Common myeloid progenitor, CD34-positive (primary cell): Measurements from ENCODE around the gene MYO19.

Experiments used
- CTCF ChIA-PET: fragments of 350-600 bp; sonication (Branson Sonifier 250); formaldehyde crosslinking; loops from one replicate; lab custom pipeline; 2021; ENCODE audit warnings: antibody characterized with exemption; lab: Charles Lee
- POLR2A ChIA-PET: fragments of 350-600 bp; sonication (Branson Sonifier 250); formaldehyde crosslinking; loops from one replicate; lab custom pipeline; 2021; ENCODE audit warnings: antibody characterized with exemption; lab: Charles Lee
- DNase-seq, 3 donors: peaks; one replicate each; pipeline versions ENCODE4 v3.0.0 to v3.0.0-alpha.2; 2013
- H3K27ac ChIP-seq, 2 experiments: 1 replicate in 1 of 2; 2 replicates in 1 of 2; pipeline ENCODE4 v1.7.0; 2013; ENCODE audit warnings: inconsistent platforms in 2 of 2, low read length in 2 of 2, mild to moderate bottlenecking in 2 of 2, low read depth in 1 of 2, moderate library complexity in 1 of 2; ENCODE audit not compliant: severe bottlenecking in 2 of 2, insufficient read depth in 1 of 2, poor library complexity in 1 of 2
- H3K27me3 ChIP-seq, 5 experiments: replicated peaks in 2 of 5; 1 replicate in 3 of 5; 2 replicates in 2 of 5; pipeline versions ENCODE4 v1.6.1 to v1.7.0; 2013; ENCODE audit warnings: low read length in 4 of 5, mild to moderate bottlenecking in 2 of 5, moderate library complexity in 2 of 5, inconsistent platforms in 1 of 5; ENCODE audit not compliant: insufficient read depth in 5 of 5, control insufficient read depth in 4 of 5
- H3K36me3 ChIP-seq, 4 experiments: 1 replicate in 2 of 4; 2 replicates in 2 of 4; pipeline versions ENCODE4 v1.6.1 to v1.7.0; 2013; ENCODE audit warnings: low read length in 3 of 4, control low read depth in 1 of 4, mild to moderate bottlenecking in 1 of 4; ENCODE audit not compliant: control insufficient read depth in 4 of 4, insufficient read depth in 4 of 4
- H3K4me1 ChIP-seq, 4 experiments: 1 replicate in 3 of 4; 2 replicates in 1 of 4; pipeline versions ENCODE4 v1.6.1 to v1.7.1; 2013; ENCODE audit warnings: low read length in 3 of 4, mild to moderate bottlenecking in 3 of 4, control low read depth in 1 of 4, inconsistent platforms in 1 of 4, moderate library complexity in 1 of 4; ENCODE audit not compliant: control insufficient read depth in 4 of 4, insufficient read depth in 4 of 4; ENCODE audit errors: control extremely low read depth in 1 of 4
- H3K4me3 ChIP-seq, 7 experiments: 1 replicate in 4 of 7; 2 replicates in 3 of 7; pipeline versions ENCODE4 v1.5.1 to v1.7.0; 2013; ENCODE audit warnings: mild to moderate bottlenecking in 7 of 7, low read length in 6 of 7, moderate library complexity in 6 of 7, inconsistent platforms in 2 of 7, low read depth in 2 of 7, control low read depth in 1 of 7; ENCODE audit not compliant: insufficient read depth in 4 of 7, control insufficient read depth in 1 of 7; ENCODE audit errors: extremely low read depth in 1 of 7
- H3K9me3 ChIP-seq, 5 experiments: 1 replicate in 4 of 5; 2 replicates in 1 of 5; pipeline versions ENCODE4 v1.6.1 to v1.7.1; 2013; ENCODE audit warnings: low read length in 4 of 5, mild to moderate bottlenecking in 2 of 5, inconsistent platforms in 1 of 5, low read depth in 1 of 5, moderate library complexity in 1 of 5; ENCODE audit not compliant: control insufficient read depth in 4 of 5, insufficient read depth in 2 of 5; ENCODE audit errors: control extremely low read depth in 1 of 5
- WGBS: methylation state at CpG from one replicate; pipeline ENCODE4 v1.1.5; 2013; ENCODE audit not compliant: insufficient coverage; 5-methylcytosine and 5-hydroxymethylcytosine counted together

Gene MYO19

GRCh38 chr17:36544307-36545076, 9.8 kb upstream of the MYO19 start, which contains the start of gene GGNBP2:
Gene GGNBP2, plus strand, starts transcription at chr17:36544919. Its CDS starts 806 bp downstream, at chr17:36545725.
- no peaks in the 10 kb centered on the region for H3K27me3 ChIP-seq
- peak within 1 kb of the TSS; percentile 97 to 98 for H3K27ac ChIP-seq
- H3K4me3 ChIP-seq = peak within 1 kb of the TSS; percentile 78 to 93 (median 90)
- H3K36me3 ChIP-seq = peaks cover 0 to 13% (median 0%) of the 10 kb centered on the region in 4 experiments
- POLR2A ChIA-PET = interaction anchor here (0.8 to 3.8 kb wide), 4 partner anchors 10 to 668 kb away, joined by 4 to 30 read pairs (median 4); partner anchors contain the start of genes MRM1, MYO19 and PIGW
- CTCF ChIA-PET = interaction anchor here (0.9 to 1.1 kb wide), 3 partner anchors 8 to 42 kb away, joined by 3 to 5 read pairs (median 4); no protein-coding TSS in a partner anchor
- peak; percentile 92 to 94 (median 93) for DNase-seq
- WGBS = under 1% methylated on average over 49 of the region's 71 CpGs
- peaks cover 11 to 39% (median 27%) of the 10 kb centered on the region in 4 experiments for H3K4me1 ChIP-seq
- H3K9me3 ChIP-seq = no peaks in the 10 kb centered on the region

- Histone ChIP-seq H3K27ac (peak overlapping the region; percentile 97 to 98), H3K4me1 (peaks cover 11 to 39% (median 27%) of the 10 kb centered on the region in 4 experiments), H3K9me3 (no peaks in the 10 kb centered on the region), H3K27me3 (no peaks in the 10 kb centered on the region), H3K36me3 (peaks cover 0 to 14% (median 0%) of the 10 kb centered on the region in 4 experiments), H3K4me3 (peak overlapping the region; percentile 76 to 92 (median 88))
- WGBS = 0% methylated on average over 9 of the region's 10 CpGs
- CTCF ChIA-PET = interaction anchor here (0.9 to 1.1 kb wide), 3 partner anchors 8 to 42 kb away, joined by 3 to 5 read pairs (median 4); no protein-coding TSS in a partner anchor
- DNase-seq = peak in 1 of 3 donors; percentile 38
- POLR2A ChIA-PET = interaction anchor here (3.8 kb wide), 1 partner anchor 9 kb away, joined by 30 read pairs; the partner anchor contains the start of genes MYO19 and PIGW
Observed at GRCh38 chr17:36544044-36544306, 9.3 kb upstream of the MYO19 start.

- Histone ChIP-seq H3K9me3 (no peaks in the 10 kb centered on the region), H3K4me1 (peaks cover 10 to 34% (median 22%) of the 10 kb centered on the region in 4 experiments), H3K36me3 (peaks cover 0 to 16% (median 3%) of the 10 kb centered on the region in 4 experiments), H3K27ac (no peak overlapping the region), H3K4me3 (no peak overlapping the region), H3K27me3 (no peaks in the 10 kb centered on the region)
- POLR2A ChIA-PET = no interaction called here
- 85% methylated on average over 9 of the region's 15 CpGs for WGBS
- DNase-seq = no peak
- CTCF ChIA-PET = interaction anchor here (1.1 to 1.2 kb wide), 2 partner anchors 12 to 53 kb away, joined by 3 to 4 read pairs; no protein-coding TSS in a partner anchor
Observed at GRCh38 chr17:36542755-36543154, 8.1 kb upstream of the MYO19 start.

GRCh38 chr17:36540696-36541095, 6.0 kb upstream of the MYO19 start:
- CTCF ChIA-PET = no interaction called here
- WGBS = 100% methylated on average over 1 of the region's 3 CpGs
- peaks cover 0 to 22% (median 3%) of the 10 kb centered on the region in 4 experiments for H3K36me3 ChIP-seq
- H3K4me1 ChIP-seq = peaks cover 1 to 18% (median 11%) of the 10 kb centered on the region in 4 experiments
- POLR2A ChIA-PET = no interaction called here
- no peaks in the 10 kb centered on the region for H3K27me3 ChIP-seq
- peak in 2 of 3 donors; percentile 12 to 33 for DNase-seq
- no peak overlapping the region for H3K27ac ChIP-seq
- H3K4me3 ChIP-seq = no peak overlapping the region
- H3K9me3 ChIP-seq = no peaks in the 10 kb centered on the region

GRCh38 chr17:36535669-36536081, 1.0 kb upstream of the MYO19 start:
- Histone ChIP-seq H3K36me3 (peaks cover 5 to 48% (median 16%) of the 10 kb centered on the region in 4 experiments), H3K9me3 (no peaks in the 10 kb centered on the region), H3K4me1 (peaks cover 3 to 22% (median 16%) of the 10 kb centered on the region in 4 experiments), H3K27me3 (no peaks in the 10 kb centered on the region), H3K27ac (peak overlapping the region; percentile 61 to 93), H3K4me3 (peak overlapping the region; percentile 54 to 96 (median 87))
- ChIA-PET POLR2A (interaction anchor here (0.6 to 3.2 kb wide), 3 partner anchors 10 to 23 kb away, joined by 3 to 30 read pairs (median 4); partner anchors contain the start of gene GGNBP2), CTCF (interaction anchor here (0.7 to 3.2 kb wide), 4 partner anchors 9 to 66 kb away, joined by 3 to 17 read pairs (median 4); partner anchors contain the start of genes GGNBP2 and MRM1)
- no peak for DNase-seq
- 1% methylated on average over 8 of the region's 15 CpGs for WGBS

- DNase-seq = peak in 2 of 3 donors; percentile 57 to 64
- Histone ChIP-seq H3K4me1 (peaks cover 3 to 23% (median 16%) of the 10 kb centered on the region in 4 experiments), H3K36me3 (peaks cover 5 to 50% (median 16%) of the 10 kb centered on the region in 4 experiments), H3K9me3 (no peaks in the 10 kb centered on the region), H3K27ac (peak overlapping the region in 1 of 2 experiments; percentile 93), H3K4me3 (peak overlapping the region; percentile 54 to 96 (median 87)), H3K27me3 (no peaks in the 10 kb centered on the region)
- POLR2A ChIA-PET = interaction anchor here (2.1 to 3.2 kb wide), 2 partner anchors 11 kb away, joined by 4 to 30 read pairs; partner anchors contain the start of gene GGNBP2
- CTCF ChIA-PET = interaction anchor here (1.2 to 3.2 kb wide), 5 partner anchors 10 to 68 kb away, joined by 3 to 17 read pairs (median 5); partner anchors contain the start of gene MRM1
- WGBS = 13% methylated on average over 40 of the region's 48 CpGs
Observed at GRCh38 chr17:36533935-36534839, 481 bp downstream of the MYO19 start.
